ENCODE data around the gene ZNF831.

DNA sequence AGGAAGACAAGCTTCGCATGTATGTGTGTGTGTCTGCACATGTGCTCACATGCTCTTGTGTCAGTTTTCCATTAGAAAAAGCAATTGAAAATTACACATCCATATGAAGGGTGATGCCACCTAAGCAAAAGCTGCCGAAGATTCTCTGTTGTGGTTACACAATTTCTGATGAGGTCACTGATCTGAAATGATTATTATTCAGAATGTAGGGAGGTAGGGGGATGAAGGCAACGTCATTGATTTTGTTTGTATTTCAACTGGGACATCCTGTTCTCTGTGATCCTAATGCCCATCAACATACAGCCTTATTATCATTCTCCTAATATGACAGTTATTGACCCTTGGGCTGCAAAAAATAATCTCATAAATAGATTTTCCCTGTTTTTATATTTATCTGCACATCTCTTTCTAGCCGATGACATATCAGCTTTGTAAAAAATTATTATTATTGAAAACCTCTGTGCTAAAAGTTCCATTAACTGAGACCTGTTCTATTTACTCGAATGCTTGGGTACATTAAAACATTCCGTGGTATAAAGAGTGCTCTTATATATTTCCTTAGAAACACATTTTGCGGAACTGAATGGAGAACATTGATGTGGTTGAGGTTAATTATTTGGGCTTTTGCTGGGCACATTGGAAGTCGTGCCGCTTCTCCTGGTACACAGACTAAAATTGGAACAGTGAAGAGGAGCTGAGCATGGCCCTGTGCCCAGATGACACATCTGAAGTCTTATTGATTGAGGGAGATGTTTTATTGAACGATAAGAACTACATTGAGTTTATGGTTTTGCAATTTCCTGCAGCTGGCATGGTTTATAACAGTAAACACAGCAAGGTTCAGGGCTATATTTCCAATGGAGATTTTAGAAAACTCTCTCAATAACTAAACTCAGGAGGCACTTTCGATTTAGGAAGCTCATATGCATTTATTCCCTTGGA is 51.3 kb downstream of the ZNF831 start:
- TF ChIP-seq, protein P1, sequence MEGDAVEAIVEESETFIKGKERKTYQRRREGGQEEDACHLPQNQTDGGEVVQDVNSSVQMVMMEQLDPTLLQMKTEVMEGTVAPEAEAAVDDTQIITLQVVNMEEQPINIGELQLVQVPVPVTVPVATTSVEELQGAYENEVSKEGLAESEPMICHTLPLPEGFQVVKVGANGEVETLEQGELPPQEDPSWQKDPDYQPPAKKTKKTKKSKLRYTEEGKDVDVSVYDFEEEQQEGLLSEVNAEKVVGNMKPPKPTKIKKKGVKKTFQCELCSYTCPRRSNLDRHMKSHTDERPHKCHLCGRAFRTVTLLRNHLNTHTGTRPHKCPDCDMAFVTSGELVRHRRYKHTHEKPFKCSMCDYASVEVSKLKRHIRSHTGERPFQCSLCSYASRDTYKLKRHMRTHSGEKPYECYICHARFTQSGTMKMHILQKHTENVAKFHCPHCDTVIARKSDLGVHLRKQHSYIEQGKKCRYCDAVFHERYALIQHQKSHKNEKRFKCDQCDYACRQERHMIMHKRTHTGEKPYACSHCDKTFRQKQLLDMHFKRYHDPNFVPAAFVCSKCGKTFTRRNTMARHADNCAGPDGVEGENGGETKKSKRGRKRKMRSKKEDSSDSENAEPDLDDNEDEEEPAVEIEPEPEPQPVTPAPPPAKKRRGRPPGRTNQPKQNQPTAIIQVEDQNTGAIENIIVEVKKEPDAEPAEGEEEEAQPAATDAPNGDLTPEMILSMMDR (IDR thresholded peaks at IDR 0.05): no peak
- no peak for TF ChIP-seq POLR2A (IDR thresholded peaks at IDR 0.05)

Data from heart left ventricle (tissue), 13 donors.